Activated naive CD8-positive, alpha-beta T cell treated with anti-CD3 and anti-CD28 coated beads, Interleukin-2, amount 50 U/mL, for 16 hours (primary cell): ENCODE measurements around the gene PPP1R3C.

Experiments used
- DNase-seq: peaks from one replicate; pipeline ENCODE4 v3.0.0-alpha.2; 2020; ENCODE audit warnings: low read depth, low spot score

The PPP1R3C gene

DNA sequence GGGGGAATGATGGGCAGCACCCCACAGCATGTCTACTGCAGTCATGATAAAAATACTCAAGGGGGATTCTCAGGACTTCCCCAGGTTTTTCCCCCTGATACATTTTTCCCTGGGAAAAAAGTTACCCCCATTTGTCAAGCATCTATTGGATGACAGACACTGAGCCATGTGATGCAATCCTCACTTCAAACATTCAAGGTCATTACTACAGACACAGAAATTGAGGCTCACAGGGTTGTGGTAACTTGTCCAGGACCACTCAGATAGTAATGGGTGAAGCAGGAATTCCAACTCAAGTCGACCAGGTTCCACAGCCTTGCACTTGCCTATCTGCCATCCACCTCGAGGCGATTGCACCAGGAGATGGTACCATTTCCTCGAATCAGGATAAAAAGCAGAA, 31.7 kb downstream of the PPP1R3C start:
- DNase-seq, result no peak

DNA sequence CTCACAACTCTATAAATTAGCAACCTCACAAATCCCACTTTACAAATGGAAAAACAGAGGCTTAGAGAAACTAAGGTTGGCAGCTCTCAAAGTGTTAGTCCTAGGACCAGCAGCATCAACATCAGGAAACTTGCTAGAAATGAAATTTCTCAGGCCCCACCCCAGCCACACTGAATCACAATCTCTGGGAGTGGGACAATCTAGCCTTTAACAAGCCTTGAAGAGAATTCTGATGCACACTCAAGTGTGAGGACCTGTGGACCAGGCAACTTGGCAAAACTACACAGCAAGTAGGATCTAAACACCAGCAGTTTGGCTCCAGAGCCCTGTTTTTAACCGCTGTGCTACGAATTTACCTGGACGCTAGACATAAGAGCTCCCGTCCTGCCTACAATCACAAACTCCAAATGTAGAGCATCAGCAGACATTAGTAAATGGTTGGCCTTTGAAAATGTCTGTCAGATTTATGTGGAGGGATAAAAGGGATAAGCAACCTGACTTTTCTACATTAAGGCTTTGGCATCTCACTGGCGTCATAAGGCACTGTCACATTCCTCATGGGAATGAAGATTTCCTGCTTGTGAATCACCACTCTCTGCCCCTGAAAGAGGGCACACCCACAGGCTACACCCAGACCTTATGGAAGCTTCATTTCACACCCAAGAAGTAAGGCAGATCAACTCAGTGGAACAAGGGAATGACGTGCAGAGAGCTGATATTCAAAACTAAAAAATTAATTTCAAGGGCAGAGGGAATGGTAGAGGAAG, 34.5 kb downstream of the PPP1R3C start:
- no peak for DNase-seq

DNA sequence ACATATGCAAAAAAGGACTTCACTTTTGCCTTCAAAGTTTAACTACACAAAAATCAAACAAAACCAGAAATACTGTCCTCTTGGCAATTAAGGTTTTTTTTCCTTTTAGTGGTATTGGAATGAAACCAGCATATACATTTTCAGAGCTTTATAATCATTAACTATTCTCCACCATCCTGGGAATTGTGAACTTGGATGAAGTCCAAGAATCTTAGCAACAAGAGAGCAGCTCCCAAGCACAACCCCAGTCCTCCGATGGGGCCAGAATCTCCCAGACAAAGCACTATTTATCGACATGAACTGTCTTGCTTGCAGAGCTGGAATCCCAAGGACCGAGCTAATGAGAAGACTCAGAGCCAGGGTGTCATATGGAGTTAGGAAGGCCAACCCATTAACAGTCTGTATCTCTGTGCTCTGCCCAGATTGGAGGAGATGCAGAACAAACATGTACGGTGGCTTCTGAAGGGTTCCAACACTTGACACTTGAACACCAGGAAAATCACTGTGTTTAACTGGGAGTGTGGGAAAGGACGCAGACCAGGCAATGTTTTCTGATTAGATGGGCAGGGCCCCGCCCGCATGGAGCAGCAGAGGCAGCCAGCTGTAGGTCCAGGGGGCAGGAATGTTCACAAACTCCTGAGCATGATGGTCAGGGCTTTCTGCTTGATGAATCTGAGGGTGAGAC, 35.5 kb downstream of the PPP1R3C start:
- no peak for DNase-seq

DNA sequence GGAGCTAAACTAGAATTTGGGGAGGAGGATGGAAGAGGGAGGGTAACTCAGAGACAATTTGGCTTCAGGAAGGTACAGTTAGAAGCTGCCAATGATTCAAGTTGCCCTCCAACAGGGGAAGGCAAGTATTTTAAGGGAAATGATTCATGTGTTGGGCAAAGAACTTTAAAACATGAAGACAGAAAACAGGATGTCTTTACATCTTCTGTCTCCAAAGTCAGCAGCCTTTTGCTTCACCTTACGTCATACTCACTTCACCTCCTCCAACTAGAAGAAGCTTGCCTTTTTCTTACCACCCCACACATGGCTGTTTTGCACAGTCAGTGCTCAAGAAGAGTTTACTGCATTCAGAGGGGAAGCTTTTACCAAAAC, 36.1 kb downstream of the PPP1R3C start:
- no peak for DNase-seq

DNA sequence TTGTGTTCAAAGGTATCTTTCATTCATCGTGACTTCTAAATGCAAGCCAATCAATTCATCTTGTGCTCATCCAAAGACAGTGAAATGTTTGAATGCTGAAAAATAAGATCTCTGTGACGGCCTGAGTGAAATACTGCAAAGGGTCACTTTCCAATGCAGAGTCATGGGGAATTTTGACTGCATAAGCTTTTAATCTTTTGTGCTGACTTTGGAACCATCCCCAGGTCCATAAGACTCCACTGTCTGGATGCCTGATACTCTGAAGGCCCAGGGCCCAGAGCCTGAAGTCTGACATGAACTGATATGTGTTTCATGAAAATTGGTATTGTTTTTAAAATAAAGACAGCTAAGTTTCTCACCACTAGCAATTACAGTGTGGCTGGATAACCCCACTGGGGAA, 39.0 kb downstream of the PPP1R3C start:
- DNase-seq, result no peak

DNA sequence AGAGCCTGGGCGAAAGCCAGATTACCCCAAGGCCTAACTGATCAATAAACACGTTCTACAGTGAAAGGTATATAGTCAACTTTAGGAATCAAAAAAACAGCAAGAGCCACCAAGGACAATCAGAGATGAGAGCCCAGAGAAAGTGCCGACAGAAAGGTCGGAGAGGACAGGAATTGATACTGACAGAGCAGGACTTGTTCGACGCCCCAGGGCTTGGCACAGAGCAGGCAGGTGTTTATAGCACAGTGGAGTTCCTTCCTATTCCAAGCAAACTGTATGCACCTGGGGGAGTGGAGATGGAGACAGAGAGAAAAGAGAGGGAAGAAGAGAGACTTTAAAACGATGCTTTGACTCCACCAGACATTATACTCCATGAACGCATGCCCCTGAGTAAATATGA, 39.5 kb downstream of the PPP1R3C start:
- no peak for DNase-seq

DNA sequence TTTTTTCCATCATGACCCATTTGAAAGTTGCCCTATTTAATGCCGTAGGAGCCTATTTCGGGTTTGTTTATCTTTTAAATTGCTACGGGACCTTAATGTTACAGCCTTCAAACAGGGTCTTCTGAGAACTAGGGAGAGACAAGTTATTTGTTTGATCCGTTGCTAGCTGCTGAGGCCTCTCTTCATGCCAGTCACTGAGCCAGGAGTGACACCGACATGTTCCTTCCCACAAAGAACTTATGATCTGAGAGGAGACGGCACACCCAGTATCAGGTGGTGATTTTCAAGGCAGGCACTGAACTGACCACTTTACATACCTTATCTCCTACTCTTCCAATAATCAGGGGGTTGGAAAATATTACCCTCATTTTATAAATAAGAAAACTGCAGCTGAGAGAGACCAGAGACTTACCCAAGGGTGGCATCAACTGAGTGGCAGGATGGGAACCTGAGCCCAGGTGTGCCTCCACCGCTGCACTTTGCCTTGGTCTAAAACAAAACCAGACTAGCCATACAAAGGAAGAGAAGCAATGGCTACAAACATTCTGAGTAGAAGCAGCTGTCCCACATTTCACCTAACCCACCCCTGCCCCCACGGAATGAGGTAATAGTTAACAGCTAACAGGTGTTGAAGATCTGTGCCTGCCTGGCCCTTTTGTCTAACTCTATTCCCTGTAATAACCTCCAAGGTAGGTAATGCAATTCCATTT, 40.5 kb downstream of the PPP1R3C start:
- no peak for DNase-seq

DNA sequence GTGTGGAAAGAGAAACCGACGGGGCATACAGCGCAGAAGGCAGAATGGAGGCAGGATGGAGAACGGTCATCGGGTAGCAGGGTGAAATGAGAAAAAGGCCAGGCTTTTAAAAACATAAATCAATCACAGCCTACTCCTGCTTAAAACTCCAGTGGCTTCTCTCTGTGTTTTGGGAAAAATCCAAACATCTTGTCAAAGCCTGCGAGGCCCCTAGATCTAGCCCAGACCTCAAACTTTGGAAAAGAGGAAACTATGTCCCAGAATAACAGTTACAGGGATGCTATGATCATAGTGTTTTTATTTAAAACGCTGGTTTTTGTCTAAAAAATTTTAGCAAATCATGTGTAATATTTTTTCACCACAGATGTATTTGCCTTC, 41.1 kb downstream of the PPP1R3C start:
- DNase-seq, result no peak

DNA sequence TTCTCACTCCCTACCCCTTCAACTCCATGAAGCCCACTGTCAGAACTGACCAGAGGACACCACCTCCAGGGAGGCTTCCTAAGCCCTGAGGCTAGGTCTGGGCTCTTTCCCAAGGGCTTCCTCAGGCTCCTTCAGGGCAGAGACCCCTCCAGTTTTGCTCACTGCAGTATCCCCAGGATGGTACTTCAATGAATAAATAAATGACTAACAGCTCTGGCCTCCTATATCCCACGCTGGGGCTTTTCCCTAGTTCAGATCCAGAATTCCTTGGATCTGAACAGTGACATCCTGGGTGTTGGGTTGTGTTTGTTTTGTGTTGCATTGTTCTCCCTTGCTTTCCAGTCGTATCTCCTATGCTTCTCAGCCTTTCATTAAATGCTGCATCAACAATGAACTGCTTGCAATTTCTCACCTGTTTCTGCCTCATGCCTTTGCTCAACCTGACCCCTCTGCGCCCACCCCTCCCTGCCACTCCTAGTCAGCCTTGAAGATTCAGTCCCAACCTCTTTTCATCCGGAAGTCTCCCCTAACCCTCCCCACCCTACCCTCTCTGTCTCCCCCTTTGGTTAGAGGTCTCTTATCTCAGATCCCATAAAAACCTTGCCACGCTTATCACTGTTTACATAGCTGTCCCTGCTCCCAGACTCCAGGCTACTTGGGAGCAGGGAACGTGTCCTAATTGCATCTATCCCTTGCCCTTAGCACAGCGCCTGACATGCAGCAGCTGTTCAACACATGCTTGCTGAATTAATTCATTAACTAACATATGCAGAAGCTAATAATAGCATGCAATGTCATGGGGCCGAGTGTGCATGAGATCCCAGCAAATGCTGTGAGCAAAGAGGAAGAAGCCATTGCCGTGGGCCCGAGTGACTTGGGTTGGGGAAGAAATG, 41.7 kb downstream of the PPP1R3C start:
- no peak for DNase-seq

DNA sequence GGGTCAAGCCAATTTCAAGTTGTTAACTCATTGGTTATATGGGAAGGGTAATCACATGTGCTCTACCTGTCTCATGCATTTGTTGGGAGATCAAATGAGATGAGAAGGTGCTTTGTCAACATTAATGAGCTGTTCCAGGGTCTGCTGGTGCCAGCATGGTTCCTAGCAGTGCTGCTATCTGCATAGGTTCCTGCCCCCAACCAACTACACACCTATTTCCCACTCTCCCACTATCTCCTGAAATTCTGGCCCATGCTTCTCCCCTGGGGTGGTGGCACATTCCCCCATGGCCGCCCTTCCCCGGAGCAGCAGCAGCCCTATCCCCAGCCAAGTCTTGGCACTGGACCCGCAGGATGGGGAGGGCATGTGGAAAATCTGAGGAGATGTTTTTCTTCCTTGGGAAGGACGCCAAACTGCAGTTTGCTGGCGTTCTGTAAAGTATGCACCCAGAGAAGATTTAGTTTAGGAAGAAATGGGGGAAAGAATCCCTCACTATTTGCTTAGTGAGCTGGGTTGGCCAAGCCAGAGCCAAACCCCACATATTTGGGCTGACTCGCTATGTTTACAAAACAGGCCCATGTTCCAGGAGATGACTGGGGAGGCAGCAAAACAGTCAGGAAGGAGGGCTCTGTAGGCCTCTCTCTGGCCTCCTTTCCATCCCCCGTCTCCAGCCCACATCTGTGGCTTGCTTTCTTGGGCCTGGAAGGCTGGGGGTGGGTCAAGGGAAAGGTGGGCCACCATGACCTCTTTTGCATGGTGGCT, 42.5 kb downstream of the PPP1R3C start:
- no peak for DNase-seq

DNA sequence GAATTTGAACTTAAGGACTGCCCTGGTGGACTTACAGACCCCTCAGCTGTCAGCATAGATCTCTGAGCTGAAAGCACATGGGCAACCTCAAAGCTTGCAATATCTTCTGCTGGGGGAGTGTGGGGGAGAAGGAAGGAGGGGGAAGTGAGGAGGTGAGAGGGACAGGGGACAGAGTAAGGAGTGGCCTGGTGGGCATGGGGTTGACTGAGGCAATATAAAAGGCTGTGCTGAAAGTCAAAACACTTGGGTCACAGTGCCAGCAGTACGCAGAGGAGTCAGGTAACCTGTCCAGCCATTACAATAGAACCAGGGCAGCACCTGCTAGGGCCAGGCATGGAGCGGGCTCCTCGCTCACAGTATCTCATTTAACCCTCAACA, 43.2 kb downstream of the PPP1R3C start:
- DNase-seq, result no peak

DNA sequence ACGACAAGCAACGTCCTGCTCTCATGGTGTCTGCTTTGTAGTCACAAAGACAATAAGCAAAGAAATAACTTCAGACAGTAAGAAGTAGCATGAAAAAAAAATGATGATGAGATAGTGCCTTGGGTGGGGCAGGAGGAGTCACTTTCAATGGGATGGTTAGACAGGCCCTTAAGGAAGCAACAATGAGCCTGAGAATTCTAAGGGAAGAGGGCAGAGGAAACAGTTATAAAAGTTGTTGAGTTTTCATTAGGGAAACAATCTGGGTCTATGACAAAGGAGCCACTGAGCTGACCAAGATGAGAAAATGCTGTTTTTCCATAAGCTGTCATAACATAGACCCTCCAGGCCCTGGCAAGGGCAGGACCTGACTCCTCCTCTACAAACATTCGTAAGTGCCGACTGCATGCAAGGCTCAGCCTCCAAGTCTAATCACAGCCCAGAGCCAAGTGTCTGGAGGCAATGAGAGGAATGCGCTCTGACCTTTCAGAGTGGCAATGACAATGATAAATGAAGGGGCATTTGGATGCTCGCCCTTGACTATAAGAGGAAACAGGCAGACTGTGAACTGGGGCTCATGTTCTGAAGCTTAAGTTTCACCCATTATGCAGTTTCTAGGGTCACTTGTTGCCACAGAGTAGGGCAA, 43.7 kb downstream of the PPP1R3C start:
- DNase-seq, result no peak

DNA sequence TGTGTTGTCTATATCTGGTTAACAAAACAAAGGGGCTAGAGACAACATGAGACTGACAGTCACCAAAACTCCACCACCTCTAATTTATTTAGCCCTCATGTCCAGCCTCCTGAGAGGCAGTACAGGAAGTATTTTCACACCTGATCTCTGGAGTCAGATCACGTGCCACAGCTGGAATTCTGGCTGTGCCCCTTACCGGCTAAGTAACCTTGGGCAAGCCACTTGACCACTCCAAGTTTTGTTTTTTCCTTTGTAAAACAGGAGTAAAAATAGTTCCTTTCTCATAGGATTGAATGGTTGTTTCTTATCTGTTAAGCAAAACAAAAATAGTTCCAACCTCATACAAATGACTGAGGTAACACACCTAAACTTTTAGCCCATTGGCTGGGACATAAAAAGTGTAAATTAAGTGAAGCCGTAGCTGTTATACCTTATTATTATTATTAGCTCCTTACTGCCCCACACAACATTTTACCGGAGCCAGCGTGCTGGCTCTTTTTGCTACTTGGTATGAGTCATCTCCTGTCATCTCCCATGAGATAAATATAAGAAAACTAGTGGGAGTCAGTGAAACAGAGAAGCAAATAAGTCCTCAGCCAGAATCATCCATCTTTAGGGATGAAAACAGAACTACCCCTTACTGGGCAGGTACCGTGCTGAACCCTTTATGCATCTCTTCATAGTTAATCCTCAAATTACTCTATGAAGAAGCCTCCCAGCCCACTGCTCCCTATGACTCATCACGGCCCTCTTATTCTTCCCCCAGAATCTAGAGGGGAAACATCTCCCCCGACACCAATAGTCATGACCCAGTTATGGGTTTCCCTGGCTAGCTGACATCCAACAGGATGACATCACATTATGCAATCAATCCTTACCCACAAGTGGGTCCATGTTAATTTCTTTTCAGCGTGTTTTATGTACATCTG, 44.9 kb downstream of the PPP1R3C start:
- no peak for DNase-seq

DNA sequence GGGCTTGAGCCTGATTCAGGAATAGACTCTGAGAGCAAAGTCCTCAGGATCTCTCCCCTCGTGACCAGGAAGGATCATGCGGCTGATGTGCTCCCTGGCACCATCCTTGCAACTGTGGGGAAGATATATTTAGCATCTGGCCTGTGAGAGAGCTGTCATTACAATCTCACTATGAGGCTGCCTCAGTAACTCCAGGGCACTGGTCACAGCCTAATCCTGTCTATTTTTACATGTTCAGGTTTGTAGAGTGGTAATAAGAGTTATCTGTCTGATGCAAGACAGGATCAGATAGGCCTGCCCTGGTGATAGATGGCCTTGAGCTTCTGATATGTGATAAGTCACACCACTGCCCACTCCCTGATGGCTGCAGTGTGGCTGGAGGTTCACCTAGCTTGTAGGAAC, 50.7 kb downstream of the PPP1R3C start:
- DNase-seq, result no peak

DNA sequence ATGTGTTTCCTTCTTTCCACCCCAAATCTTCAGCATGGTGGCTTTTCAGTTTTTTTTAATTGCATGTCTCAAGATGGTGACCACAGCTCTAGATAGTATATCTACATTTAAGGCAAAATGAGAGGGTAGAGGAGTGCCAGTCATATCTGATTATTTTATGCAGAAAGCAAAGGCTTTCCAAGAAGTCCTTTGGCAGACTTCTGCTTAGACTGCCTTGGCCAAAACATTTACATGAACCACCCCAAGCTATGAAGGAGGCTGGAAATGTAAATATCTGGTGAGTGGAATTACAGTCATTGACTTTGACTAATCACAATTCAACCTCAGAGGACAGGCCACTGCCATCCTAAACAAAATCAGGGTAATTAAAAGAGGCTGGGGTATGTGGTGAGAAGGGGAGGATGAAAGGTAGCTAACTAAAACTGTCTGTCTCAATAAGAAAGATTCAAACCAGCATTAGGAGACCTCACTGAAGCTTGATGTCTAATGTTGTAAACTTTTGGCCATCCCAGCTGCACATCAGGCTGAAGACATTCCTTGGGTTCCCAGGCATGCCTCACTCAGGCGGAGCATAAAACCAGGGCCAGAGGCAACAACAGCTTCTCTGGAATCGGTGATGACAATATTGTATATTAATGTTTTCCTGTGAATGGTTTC, 53.4 kb downstream of the PPP1R3C start:
- no peak for DNase-seq
